ENCODE data around the gene ALX4. TPM values are rescaled to one million over a fixed set of nuclear protein-coding genes. Genes with fewer than 3 reads are reported as not detected.
A peak's percentile ranks its signal among the peaks of the same experiment; 100 is the strongest.

ALX4 gene
- polyA plus RNA-seq, 1 of the 3 experiments (the other 2 are of a cell fraction): under 0.01 TPM

GRCh38 chr11:44244639-44245310, 65.2 kb downstream of the ALX4 start:
- 39% methylated on average over 8 of the region's 8 CpGs for WGBS (ENCODE audit: low lambda C conversion rate)
- Histone ChIP-seq H3K9me3 (no peaks in the 10 kb centered on the region), H3K9ac (peak overlapping the region; percentile 8; the same call in 1 of the 2 replicates), H3K9me2 (no peaks in the 10 kb centered on the region), H3F3A (replicated peaks; ENCODE audit: insufficient read depth) (peaks cover 17% of the 10 kb centered on the region), H3K4me2 (peak overlapping the region; percentile 64), H2AFZ (ENCODE audit: low read depth) (0 out of 2 replicates have a peak overlapping the region, but pooled peaks have one; percentile 3), H3K27me3 (ENCODE audit: insufficient read depth) (no peaks in the 10 kb centered on the region), H4K20me1 (ENCODE audit: insufficient read depth) (no peaks in the 10 kb centered on the region), H3K79me2 (ENCODE audit: insufficient read depth) (no peaks in the 10 kb centered on the region), H3K4me3 (ENCODE audit: low read depth in 2 of 2, low read length in 1 of 2) (peak overlapping the region in 1 of 2 experiments; percentile 6; a peak in 1 of 4 replicates), H3K36me3 (replicated peaks in 1 of 2; ENCODE audit: control insufficient read depth in 1 of 2, insufficient read depth in 2 of 2, low read length in 1 of 2) (peaks cover 0 to 4% of the 10 kb centered on the region in 2 experiments), H3K4me1 (ENCODE audit: control insufficient read depth in 1 of 2, insufficient read depth in 2 of 2, low read depth in 1 of 2, low read length in 1 of 2) (peaks cover 20 to 55% of the 10 kb centered on the region in 2 experiments), H3K27ac (ENCODE audit: low read depth in 2 of 2, low read length in 1 of 2) (peak overlapping the region; percentile 74 to 83)
- POLR2A ChIA-PET: no interaction called here
- peak; percentile 10; the same call in 1 of the 2 replicates for TF ChIP-seq NFIC (IDR thresholded peaks at IDR 0.05; ENCODE audit: borderline replicate concordance)
- no peak for TF ChIP-seq ZBTB33 (IDR thresholded peaks at IDR 0.05; ENCODE audit: borderline replicate concordance, low read depth)
- TF ChIP-seq TCF12 (IDR thresholded peaks at IDR 0.05): peak; percentile 55
- TF ChIP-seq EP300 (IDR thresholded peaks at IDR 0.05; ENCODE audit: borderline replicate concordance in 1 of 2, low read depth in 1 of 2, low read length in 1 of 2): 0 out of 4 replicates have a peak, but pooled peaks of 1 of the 2 experiments have one; percentile 25
- TF ChIP-seq JUND (IDR thresholded peaks at IDR 0.05): peak; percentile 42; the same call in 1 of the 2 replicates
- peak; percentile 48; the same call in 1 of the 2 replicates for TF ChIP-seq FOSL2 (IDR thresholded peaks at IDR 0.05; ENCODE audit: borderline replicate concordance, low read depth)
- TF ChIP-seq TEAD4 (IDR thresholded peaks at IDR 0.05; ENCODE audit: borderline replicate concordance, insufficient read depth): no peak
- TF ChIP-seq USF2 (IDR thresholded peaks at IDR 0.05; ENCODE audit: borderline replicate concordance, low read depth, low read length): no peak
- CTCF ChIA-PET: interaction anchor here (0.6 to 1.1 kb wide), 2 partner anchors 111 to 121 kb away, joined by 3 to 5 read pairs; no protein-coding TSS in a partner anchor
- no peak for DNase-seq

GRCh38 chr11:44243595-44244343, 66.2 kb downstream of the ALX4 start:
- H3K9me2 ChIP-seq: no peaks in the 10 kb centered on the region
- H3K4me1 ChIP-seq (ENCODE audit: control insufficient read depth in 1 of 2, insufficient read depth in 2 of 2, low read depth in 1 of 2, low read length in 1 of 2): peaks cover 20 to 55% of the 10 kb centered on the region in 2 experiments
- ChIA-PET POLR2A (no interaction called here), CTCF (interaction anchor here (1.1 kb wide), 1 partner anchor 110 kb away, joined by 5 read pairs; no protein-coding TSS in a partner anchor)
- H3F3A ChIP-seq (replicated peaks; ENCODE audit: insufficient read depth): peaks cover 17% of the 10 kb centered on the region
- H3K9me3 ChIP-seq: no peaks in the 10 kb centered on the region
- H3K27ac ChIP-seq (ENCODE audit: low read depth in 2 of 2, low read length in 1 of 2): peak overlapping the region; percentile 74 to 83
- peak overlapping the region; percentile 64 for H3K4me2 ChIP-seq
- H3K27me3 ChIP-seq (ENCODE audit: insufficient read depth): no peaks in the 10 kb centered on the region
- H3K36me3 ChIP-seq (replicated peaks in 1 of 2; ENCODE audit: control insufficient read depth in 1 of 2, insufficient read depth in 2 of 2, low read length in 1 of 2): peaks cover 0 to 4% of the 10 kb centered on the region in 2 experiments
- H4K20me1 ChIP-seq (ENCODE audit: insufficient read depth): no peaks in the 10 kb centered on the region
- no peaks in the 10 kb centered on the region for H3K79me2 ChIP-seq (ENCODE audit: insufficient read depth)
- H3K9ac ChIP-seq: peak overlapping the region; percentile 8; the same call in 1 of the 2 replicates
- H3K4me3 ChIP-seq (ENCODE audit: low read depth in 2 of 2, low read length in 1 of 2): no peak overlapping the region
- 60% methylated on average over 6 of the region's 6 CpGs for WGBS (ENCODE audit: low lambda C conversion rate)
- no peak for DNase-seq
- H2AFZ ChIP-seq (ENCODE audit: low read depth): no peak overlapping the region
- TF ChIP-seq RXRA (IDR thresholded peaks at IDR 0.05; ENCODE audit: borderline replicate concordance, low read depth) (peak; percentile 80; the same call in 1 of the 2 replicates), MXI1 (IDR thresholded peaks at IDR 0.05; ENCODE audit: low read depth, low read length) (no peak), RCOR1 (IDR thresholded peaks at IDR 0.05; ENCODE audit: low read length) (no peak), USF1 (IDR thresholded peaks at IDR 0.05; ENCODE audit: borderline replicate concordance, low read depth) (no peak), RAD21 (IDR thresholded peaks at IDR 0.05; ENCODE audit: low read length) (no peak), REST (IDR thresholded peaks at IDR 0.05; ENCODE audit: low read depth, low read length) (peak; percentile 50; the same call in 1 of the 2 replicates), CTCF (IDR thresholded peaks at IDR 0.05) (no peak)

Measured in SK-N-SH (cell line).